Epithelial cell of proximal tubule (primary cell): ENCODE measurements around the gene PACS2. TPM values are rescaled to one million over a fixed set of nuclear protein-coding genes. Genes with fewer than 3 reads are reported as not detected.
"Not testable (repeated sequence)": the region's sequence is repeated elsewhere in the genome, so short reads cannot be mapped to it uniquely, and the experiment has no call there.

Experiments used
- DNase-seq: peaks from one replicate; pipeline ENCODE4 v3.0.0-alpha.2; 2011; ENCODE audit warnings: low read depth
- H3K4me3 ChIP-seq: 2 replicates; pipeline ENCODE4 v1.5.1; 2011; ENCODE audit warnings: low read depth, mild to moderate bottlenecking, low read length
- total RNA-seq: library from RNA; depleted of rRNA; stranded (reverse); fragments of >200 nt; gene quantifications from 2 replicates; pipeline ENCODE4 v1.2.3, GENCODE V29; 2015
- TF ChIP-seq, protein P1 (sequence below): conservative IDR thresholded peaks from 2 replicates; pipeline ENCODE4 v1.5.1; 2012; ENCODE audit warnings: low read depth, mild to moderate bottlenecking, low read length

The PACS2 gene
- total RNA-seq, 1 donor from 2014 or later: 68.7 TPM

GRCh38 chr14:105273062-105273461 is 41.5 kb upstream of the PACS2 start:
- no peak for DNase-seq
- no peak overlapping the region for H3K4me3 ChIP-seq

DNA sequence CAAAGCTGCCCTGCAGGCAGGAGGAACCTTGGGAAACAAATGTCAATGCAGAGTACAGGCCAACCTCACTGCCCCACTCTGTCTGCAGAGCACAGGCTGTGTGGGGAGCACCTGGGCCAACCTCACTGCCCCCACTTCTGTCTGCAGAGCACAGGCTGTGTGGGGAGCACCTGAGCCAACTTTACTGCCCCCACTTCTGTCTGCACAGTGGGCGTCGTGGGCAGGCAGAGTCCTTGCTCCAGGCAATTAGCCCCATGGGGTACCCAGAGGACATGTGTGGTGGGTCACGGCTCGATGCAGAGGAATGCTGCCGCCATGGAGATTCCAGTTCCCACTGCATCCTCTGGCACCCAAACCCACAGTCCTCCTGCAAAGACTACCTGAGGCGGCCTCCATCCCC is 39.9 kb upstream of the PACS2 start:
- TF ChIP-seq, protein P1, sequence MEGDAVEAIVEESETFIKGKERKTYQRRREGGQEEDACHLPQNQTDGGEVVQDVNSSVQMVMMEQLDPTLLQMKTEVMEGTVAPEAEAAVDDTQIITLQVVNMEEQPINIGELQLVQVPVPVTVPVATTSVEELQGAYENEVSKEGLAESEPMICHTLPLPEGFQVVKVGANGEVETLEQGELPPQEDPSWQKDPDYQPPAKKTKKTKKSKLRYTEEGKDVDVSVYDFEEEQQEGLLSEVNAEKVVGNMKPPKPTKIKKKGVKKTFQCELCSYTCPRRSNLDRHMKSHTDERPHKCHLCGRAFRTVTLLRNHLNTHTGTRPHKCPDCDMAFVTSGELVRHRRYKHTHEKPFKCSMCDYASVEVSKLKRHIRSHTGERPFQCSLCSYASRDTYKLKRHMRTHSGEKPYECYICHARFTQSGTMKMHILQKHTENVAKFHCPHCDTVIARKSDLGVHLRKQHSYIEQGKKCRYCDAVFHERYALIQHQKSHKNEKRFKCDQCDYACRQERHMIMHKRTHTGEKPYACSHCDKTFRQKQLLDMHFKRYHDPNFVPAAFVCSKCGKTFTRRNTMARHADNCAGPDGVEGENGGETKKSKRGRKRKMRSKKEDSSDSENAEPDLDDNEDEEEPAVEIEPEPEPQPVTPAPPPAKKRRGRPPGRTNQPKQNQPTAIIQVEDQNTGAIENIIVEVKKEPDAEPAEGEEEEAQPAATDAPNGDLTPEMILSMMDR: no peak
- DNase-seq: no peak
- H3K4me3 ChIP-seq: no peak overlapping the region

More at GRCh38 chr14:105273062-105273461, 41.5 kb upstream of the PACS2 start:
- TF ChIP-seq, protein P1: no peak

- no peak overlapping the region for H3K4me3 ChIP-seq
- DNase-seq: no peak
- TF ChIP-seq, protein P1: no peak
Observed at GRCh38 chr14:105275267-105275946, 39.1 kb upstream of the PACS2 start.

- H3K4me3 ChIP-seq, DNase-seq: not testable (repeated sequence)
Observed at GRCh38 chr14:105277448-105277847, 37.1 kb upstream of the PACS2 start.

GRCh38 chr14:105279642-105280361 is 34.7 kb upstream of the PACS2 start:
- H3K4me3 ChIP-seq: no peak overlapping the region
- DNase-seq: no peak
- TF ChIP-seq, protein P1: no peak

DNA sequence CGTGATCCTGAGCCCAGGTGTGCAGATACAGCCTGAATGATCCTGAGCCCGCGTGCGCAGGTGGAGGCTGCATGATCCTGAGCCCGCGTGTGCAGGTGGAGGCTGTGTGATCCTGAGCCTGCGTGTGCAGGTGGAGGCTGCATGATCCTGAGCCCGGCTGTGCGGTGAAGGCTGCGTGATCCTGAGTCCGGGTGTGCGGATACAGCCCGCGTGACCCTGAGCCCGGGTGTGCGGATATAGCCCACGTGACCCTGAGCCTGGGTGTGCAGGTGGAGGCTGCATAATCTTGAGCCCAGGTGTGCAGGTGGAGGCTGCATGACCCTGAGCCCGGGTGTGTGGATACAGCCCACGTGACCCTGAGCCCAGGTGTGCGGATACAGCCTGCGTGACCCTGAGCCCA is 34.0 kb upstream of the PACS2 start:
- TF ChIP-seq, protein P1: no peak
- no peak for DNase-seq
- H3K4me3 ChIP-seq: no peak overlapping the region

GRCh38 chr14:105281371-105282097 is 33.0 kb upstream of the PACS2 start:
- no peak overlapping the region for H3K4me3 ChIP-seq
- TF ChIP-seq, protein P1: peak; percentile 84
- DNase-seq: peak; percentile 43
